ENCODE measurements around the gene RNF169. TPM values are rescaled to one million over a fixed set of nuclear protein-coding genes. Genes with fewer than 3 reads are reported as not detected.
A peak's percentile ranks its signal among the peaks of the same experiment; 100 is the strongest.

RNF169 gene
- total and polyA plus RNA-seq, 9 of the 15 experiments (the other 6 are each of a cell fraction or from before 2014, with no cell fraction given): 0.68 to 18.1 (median 10.1) TPM

- no peak overlapping the region for H3K4me3 ChIP-seq
- peaks cover 6 to 12% of the 10 kb centered on the region in 2 experiments; a peak in 3 of 5 replicates for H3K4me1 ChIP-seq (replicated peaks in 1 of 2; ENCODE audit: control insufficient read depth in 2 of 2, insufficient read depth in 2 of 2, low read length in 2 of 2)
- H2AFZ ChIP-seq (ENCODE audit: low read depth, low read length): no peak overlapping the region
- H3K36me3 ChIP-seq (ENCODE audit: control insufficient read depth, insufficient read depth, low read length): no peaks in the 10 kb centered on the region
- H3K4me2 ChIP-seq (ENCODE audit: insufficient read depth, low read length): no peak overlapping the region
- H3K9ac ChIP-seq (ENCODE audit: insufficient read depth in 1 of 2, low read depth in 2 of 2, low read length in 2 of 2): peak overlapping the region in 1 of 2 experiments; percentile 47; a peak in 1 of 4 replicates
- peak; percentile 98 for FAIRE-seq
- H3K27ac ChIP-seq (ENCODE audit: extremely low read depth, low read depth, low read length): no peak overlapping the region
- H3K9me3 ChIP-seq (replicated peaks; ENCODE audit: control insufficient read depth, insufficient read depth, low read depth, low read length): no peaks in the 10 kb centered on the region
- ChIA-PET CTCF (ENCODE audit: low intra/inter-chr PET ratio) (interaction anchor here (0.7 to 1.7 kb wide), 4 partner anchors 24 to 546 kb away, joined by 3 to 13 read pairs (median 8); no protein-coding TSS in a partner anchor), POLR2A (interaction anchor here (0.6 to 1.5 kb wide), 10 partner anchors 9 to 549 kb away, joined by 3 to 4 read pairs (median 3); no protein-coding TSS in a partner anchor)
- 5% methylated on average over 15 of the region's 15 CpGs for WGBS (ENCODE audit: insufficient coverage, low coverage, missing lambda C conversion rate)
- no peaks in the 10 kb centered on the region for H3K9me1 ChIP-seq (ENCODE audit: control insufficient read depth, insufficient read depth, low read length)
- peak; percentile 88 for ATAC-seq
- no peaks in the 10 kb centered on the region for H4K20me1 ChIP-seq (replicated peaks; ENCODE audit: control insufficient read depth, insufficient read depth, low read length)
- H3K79me2 ChIP-seq (ENCODE audit: control insufficient read depth, insufficient read depth, low read length): no peaks in the 10 kb centered on the region
- no TSS peak for BruUV-seq (replicated peaks)
- in situ Hi-C loops (cut with MboI) (no loop called here), intact Hi-C loops (cut with micrococcal nuclease) (loop anchor here (1.0 to 10.0 kb wide), 4 partner anchors 24 to 542 kb away; partner anchors contain the start of gene TPBGL)
- no peaks in the 10 kb centered on the region for H3K27me3 ChIP-seq (ENCODE audit: control insufficient read depth in 2 of 2, insufficient read depth in 2 of 2, low read length in 2 of 2)
- peak; percentile 79 to 85 (median 84) for DNase-seq (ENCODE audit: extremely low read depth in 1 of 4, low spot score in 3 of 4)
- TF ChIP-seq HMG20A (CRISPR knock-in tag; conservative IDR thresholded peaks at IDR 0.05) (no peak), RCOR1 (IDR thresholded peaks at IDR 0.05; ENCODE audit: borderline replicate concordance in 1 of 2, low read depth in 2 of 2, low read length in 2 of 2) (peak in 1 of 2 experiments; percentile 53; a peak in 2 of 4 replicates), NR2C1 (IDR thresholded peaks at IDR 0.05) (no peak), NR2C1 (tag; IDR thresholded peaks at IDR 0.05) (no peak), TEAD4 (IDR thresholded peaks at IDR 0.05; ENCODE audit: low read length) (0 out of 2 replicates have a peak, but pooled peaks have one; percentile 17), TEAD4 (CRISPR knock-in tag; IDR thresholded peaks at IDR 0.05; ENCODE audit: borderline replicate concordance) (no peak), SNRNP70 (optimal IDR thresholded peaks at IDR 0.05; ENCODE audit: low read depth, low read length) (no peak), PURB (CRISPR knock-in tag; IDR thresholded peaks at IDR 0.05; ENCODE audit: low read depth) (no peak), REST (IDR thresholded peaks at IDR 0.05; ENCODE audit: borderline replicate concordance) (peak; percentile 66), REST (CRISPR knock-in tag; IDR thresholded peaks at IDR 0.05; ENCODE audit: low read depth) (no peak), MAFG (tag; conservative IDR thresholded peaks at IDR 0.05) (no peak), KAT8 (IDR thresholded peaks at IDR 0.05; ENCODE audit: low read depth) (no peak), JUND (IDR thresholded peaks at IDR 0.05; ENCODE audit: borderline replicate concordance, low read depth, low read length) (0 out of 2 replicates have a peak, but pooled peaks have one; percentile 17), JUND (tag; IDR thresholded peaks at IDR 0.05; ENCODE audit: borderline replicate concordance, low read depth, low read length) (no peak; the same call in 2 of the 3 replicates), RFX1 (IDR thresholded peaks at IDR 0.05) (no peak), TCF7L2 (IDR thresholded peaks at IDR 0.05; ENCODE audit: low read depth, low read length) (no peak)
Measured at GRCh38 chr11:74702383-74703007, 46.2 kb upstream of the RNF169 start.

Data from K562 (cell line).